Stimulated activated CD4-positive, alpha-beta T cell treated with anti-CD3 and anti-CD28 coated beads, Interleukin-12 subunit alpha, Interleukin-12 subunit beta, amount 100 ng/mL, for 48 hours (primary cell): ENCODE data around the gene RXRA.
A peak's percentile ranks its signal among the peaks of the same experiment; 100 is the strongest.

Experiments used
- DNase-seq, 3 donors: peaks; one replicate each; pipeline ENCODE4 v3.0.0-alpha.2; 2020; ENCODE audit warnings: low read depth in 2 of 3, low spot score in 1 of 3

Gene RXRA

DNA sequence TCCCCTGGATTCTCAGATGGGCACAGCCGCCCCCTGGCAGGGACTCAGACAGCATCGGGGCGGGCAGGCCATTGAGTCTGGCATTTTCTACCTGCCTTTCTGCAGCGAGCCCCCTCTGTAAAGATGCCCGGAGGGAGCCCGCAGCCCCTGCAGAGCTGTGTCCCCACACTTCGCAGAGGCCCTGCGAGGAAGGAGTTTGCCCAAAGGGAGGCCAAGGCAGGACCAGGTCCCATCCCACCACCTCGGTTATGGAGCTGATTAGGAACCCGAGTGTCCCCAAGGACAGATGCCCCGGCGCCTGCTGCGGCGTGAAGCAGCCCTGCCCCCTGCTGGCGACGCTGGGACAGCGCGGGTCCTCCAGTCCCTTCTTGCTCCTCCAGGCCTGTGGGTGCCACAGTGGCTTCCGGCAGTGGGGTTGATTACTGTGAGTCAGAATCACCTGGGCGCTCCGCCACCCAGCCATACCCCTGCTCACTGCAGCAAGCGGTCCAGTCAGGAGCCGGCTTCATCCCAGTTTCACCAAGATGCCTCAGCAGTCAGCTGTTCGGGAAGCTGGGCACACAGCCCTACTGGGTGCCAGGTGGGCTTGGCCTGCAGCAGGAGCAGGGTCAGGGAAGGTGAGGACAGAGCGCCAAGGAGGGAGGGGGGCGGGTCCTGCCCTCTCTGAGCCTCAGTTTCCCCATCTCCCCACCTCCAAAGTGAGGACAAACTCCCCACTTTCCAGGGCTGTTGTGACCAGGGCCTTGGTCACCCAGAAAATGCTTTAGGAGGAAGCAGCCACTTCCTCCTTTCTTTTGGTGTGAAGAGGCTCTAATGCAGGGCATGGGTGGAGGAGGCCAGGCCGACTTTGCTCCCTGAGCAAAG is 117.2 kb downstream of the RXRA start:
- DNase-seq, result peak; percentile 80 to 84 (median 81)

DNA sequence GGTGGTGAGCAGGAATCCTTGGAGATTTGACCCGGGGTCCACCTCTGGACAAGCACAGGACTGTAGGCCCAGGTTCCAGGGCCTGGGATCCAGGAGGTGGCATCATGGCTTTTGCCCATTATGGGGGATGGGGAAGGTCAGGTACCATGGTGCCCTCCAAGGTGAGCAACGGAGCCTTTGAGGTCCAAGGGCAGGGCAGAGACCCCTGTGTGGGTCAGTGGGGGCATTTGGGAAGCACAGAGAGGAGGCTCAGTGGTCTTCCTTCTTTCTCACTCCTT is 117.7 kb downstream of the RXRA start:
- no peak for DNase-seq

DNA sequence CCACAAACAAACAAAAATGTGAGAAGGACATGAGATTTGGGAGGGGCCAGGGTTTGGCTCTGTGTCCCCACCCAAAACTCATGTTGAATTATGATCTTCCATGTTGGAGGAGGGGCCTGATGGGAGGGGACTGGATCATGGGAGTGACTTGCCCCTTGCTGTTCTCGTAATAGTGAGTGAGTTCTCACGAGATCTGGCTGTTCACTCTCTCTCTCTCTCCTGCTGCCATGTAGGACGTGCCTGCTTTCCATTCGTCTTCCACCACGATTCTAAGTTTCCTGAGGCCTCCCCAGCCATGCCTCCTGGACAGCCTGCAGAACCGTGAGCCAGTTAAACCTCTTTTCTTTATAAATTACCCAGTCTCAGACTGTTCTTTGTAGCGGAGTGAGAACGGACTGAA is 118.7 kb downstream of the RXRA start:
- no peak for DNase-seq

DNA sequence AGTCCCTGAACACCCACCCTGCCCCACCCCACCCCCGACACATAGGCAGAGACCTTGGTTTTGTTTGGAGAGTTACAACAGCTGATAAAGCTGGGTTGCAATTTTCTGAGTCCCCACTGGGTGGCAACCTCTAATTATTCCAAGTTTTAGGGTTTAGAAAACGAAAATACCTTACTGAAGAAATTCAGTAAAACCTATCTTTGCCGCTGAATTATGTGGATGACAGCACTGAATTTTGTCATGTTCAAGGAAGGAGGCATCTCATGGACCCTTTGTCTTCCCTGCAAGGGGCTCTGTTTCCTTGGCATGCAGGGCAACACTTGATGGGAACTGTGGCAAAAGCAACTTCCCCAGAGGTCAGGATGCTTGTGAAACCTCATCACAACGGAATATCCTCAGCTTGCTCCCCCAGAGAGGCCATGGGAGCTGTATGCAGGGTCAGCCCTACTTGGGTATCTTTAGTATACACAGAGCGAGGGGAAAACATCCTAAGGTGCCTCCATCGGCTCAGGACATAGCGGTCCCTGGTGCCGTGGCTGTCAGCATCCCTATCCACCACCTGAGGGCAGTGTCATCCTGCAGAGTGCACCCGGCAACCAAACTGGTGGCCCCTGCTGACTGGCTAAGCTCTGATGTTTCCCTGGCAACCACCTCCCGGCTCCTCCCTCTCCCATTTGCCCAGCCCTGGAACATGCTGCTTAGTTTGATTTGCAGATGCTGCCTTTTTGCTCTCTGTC is 123.1 kb downstream of the RXRA start:
- DNase-seq, result peak; percentile 69 to 75 (median 75)

DNA sequence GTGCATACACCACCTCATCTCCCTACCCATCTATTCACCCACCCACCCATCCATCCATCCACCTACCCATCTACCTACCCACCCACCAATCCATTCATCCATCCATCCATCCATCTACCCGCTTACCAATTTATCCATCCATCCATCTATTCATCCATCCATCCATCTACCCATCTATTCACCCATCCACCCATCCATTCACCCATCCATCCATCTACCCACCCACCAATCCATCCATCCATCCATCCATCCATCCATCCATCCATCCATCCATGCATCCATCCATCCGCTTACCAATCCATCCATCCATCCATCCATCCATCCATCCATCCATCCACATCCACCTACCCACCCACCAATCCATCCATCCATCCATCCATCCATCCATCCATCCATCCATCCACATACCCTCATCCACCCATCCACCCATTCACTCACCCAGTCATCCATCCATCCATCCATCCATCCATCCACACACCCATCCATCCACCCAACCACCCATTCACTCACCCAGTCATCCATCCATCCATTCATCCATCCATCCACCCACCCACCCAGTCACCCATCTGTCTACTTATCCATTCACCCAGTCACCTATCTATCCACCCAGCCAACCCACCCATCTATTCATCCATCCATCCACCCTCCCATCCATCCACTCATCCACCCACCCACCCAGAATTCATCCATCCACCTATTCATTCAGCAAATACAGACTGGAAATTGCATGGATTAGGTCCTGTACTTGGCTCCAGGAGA is 125.6 kb downstream of the RXRA start:
- no peak for DNase-seq

DNA sequence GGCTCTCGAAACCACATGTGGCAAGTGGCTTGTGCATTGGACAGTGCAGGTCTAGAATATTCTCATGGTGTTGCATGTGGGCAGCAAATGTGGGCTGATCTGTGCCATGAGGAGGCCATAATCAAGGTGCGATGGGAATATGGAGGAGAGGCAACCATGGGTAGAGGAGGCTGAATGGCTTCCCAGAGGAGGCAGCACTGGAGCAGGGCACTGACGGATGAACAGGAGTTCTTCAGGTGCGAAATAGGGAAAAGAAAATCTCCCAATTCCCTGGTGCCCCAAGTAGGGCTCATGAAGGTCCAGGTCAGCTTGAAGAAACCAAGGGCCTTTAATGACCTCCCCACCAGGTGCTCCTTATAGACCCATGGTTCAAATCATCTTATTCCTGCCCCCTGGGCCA is 126.5 kb downstream of the RXRA start:
- DNase-seq, result no peak

DNA sequence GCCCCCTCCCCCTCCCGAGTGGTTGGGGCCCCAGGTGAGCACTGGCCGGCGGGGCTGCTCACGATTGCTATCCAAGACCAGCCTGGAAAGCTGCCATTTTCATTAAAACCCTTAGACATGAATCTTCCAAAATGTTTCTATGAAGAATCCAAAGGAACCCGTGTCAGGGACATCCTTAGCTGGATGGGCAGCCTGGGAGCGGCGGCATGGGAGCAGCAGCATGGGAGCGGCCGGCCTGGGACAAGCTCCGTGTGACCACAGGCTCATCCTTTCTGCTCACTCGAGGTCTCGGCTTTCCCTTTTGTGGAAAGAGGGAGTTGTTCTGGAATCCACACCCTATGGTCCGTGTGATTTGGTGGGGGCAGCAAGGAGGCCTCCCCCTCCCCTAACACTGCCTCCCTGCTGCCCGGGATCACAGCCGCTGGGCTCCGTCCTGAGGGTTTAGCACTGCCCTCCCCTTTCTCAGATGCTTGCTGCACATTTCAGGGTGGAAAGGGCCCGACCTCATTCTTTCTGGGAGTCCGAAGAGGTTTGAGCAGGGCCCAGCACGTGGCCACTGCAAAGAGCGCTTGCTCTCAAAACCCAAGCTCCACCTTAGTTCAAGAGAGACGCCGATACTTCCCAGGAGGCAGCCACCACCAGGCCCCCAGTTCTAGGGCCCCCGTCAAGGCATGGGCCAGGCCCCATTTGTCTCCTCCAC is 127.7 kb downstream of the RXRA start:
- DNase-seq, result no peak

DNA sequence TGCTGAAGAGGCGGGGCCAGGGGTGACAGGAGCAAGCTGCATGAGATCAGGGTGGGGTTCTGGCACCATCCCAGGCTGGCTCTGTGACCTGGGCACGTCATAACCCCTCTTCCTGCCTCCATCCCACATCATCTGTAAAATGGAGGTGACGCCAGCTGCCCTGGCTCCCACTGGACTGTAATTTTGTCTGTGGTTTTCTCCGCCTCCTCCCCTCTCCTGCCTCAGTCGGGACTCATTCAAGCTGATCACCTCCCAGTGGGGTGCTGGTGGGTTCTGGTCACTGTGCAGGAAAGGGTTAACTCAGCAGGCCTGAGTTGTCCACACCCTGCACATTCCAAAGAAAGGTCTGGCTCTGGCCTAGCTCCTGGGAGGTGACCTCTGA is 128.2 kb downstream of the RXRA start:
- DNase-seq, result no peak

DNA sequence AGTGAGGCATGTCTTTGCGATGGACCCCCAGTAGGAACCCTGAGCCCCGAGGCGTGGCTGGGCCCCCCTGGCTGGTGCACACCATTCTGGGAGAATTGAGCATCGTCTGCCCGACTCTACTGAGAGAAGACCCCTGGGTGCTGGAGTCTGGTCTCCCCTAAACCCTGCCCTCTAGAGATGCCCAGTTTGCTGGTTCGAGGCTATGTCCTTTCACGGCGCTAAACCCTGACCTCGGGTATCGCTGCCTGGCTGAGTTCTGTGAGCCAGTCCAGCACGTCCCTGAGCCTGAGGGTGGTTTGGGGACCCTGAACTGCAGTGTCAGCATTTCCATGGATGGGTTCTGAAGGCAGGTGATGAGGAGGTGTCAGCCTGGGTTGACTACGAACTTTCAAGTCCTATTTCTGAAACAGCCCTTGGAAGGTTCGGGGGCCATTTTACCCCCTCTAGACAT is 128.8 kb downstream of the RXRA start:
- DNase-seq, result no peak

DNA sequence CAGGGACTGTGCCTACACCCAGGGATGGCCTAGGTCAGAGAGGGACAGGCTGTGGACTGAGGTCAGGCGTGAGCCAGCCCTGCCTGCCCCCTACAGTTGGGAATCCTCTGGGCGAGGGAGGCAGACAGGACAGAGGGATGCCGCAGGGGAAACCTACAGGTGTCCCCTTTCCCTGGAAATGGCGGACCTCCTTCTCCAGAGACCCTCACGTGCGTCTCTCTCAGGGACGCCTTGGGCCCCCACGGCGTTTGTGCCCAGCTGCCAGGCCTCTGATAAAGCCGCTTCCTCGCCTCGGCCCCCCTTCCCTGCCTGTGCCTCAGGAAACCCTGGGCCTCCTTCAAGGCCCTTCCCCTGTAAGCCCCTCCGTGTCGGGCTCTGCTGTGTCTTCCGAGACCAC is 129.3 kb downstream of the RXRA start:
- DNase-seq, result no peak

DNA sequence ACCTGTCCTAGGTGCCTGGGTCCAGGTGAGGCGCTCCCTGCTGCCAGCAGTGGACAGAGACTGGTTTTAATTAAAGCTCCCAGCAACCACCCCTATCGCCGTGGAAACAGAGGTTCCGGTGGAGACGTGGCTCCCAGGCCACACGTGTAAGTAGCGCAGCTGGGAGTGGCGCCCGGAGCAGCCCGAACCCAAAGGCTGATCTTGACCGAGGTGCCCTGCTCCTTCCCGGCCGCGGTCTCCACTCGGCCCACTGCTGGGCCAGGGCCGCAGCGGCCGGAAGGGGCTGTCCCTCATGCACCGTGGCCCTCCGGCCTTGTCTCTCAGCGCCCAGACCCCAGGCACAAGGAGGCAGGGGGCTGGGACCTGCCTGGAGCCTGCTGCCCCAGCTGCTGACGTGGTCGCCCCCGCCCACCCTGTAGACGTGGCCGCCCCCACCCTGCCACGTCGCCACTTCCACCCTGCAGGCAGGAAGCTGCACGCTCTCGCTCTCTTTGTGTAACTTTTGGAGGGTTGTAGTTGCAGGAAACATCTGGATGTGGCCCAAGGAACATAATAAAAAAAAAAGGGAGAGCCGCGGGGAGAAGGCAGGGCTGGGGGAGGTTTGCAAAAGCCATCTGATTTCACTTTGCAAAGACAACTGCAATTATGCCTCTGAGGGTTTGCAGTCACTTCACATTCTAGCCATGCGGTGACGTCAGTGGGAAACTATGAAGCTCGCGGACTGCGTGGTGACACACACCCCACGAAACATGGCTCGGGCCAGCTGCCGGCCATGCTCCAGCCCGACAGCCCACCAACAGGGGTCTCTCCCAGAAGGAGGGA is 129.9 kb downstream of the RXRA start:
- peak; percentile 37 to 51 (median 44) for DNase-seq

DNA sequence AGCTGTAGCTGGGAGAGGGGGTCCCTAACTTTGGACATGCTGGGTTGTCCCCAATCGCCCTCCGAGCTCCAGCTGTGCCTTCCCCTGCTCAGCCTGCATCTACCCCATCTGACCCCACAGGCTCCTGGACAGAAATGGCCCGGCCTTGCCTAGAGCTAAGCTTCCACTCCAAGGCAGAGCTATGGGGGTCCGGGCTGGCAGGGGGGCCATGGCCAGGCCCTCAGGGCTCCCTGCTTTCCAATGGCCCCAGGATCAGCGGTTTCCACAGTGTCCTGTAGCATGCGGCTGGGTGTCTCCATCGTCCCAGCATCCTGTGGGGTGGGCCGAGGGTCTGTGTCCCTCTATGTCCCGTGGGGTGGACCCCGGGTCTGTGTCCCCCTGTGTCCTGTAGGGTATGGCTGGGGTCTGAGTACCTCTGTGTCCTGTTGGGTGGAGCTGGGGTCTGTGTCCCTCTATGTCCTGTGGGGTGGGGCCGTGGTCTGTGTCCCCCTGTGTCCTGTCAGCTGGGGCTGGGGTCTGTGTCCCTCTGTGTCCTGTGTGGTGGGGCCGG is 130.6 kb downstream of the RXRA start:
- DNase-seq, result no peak

DNA sequence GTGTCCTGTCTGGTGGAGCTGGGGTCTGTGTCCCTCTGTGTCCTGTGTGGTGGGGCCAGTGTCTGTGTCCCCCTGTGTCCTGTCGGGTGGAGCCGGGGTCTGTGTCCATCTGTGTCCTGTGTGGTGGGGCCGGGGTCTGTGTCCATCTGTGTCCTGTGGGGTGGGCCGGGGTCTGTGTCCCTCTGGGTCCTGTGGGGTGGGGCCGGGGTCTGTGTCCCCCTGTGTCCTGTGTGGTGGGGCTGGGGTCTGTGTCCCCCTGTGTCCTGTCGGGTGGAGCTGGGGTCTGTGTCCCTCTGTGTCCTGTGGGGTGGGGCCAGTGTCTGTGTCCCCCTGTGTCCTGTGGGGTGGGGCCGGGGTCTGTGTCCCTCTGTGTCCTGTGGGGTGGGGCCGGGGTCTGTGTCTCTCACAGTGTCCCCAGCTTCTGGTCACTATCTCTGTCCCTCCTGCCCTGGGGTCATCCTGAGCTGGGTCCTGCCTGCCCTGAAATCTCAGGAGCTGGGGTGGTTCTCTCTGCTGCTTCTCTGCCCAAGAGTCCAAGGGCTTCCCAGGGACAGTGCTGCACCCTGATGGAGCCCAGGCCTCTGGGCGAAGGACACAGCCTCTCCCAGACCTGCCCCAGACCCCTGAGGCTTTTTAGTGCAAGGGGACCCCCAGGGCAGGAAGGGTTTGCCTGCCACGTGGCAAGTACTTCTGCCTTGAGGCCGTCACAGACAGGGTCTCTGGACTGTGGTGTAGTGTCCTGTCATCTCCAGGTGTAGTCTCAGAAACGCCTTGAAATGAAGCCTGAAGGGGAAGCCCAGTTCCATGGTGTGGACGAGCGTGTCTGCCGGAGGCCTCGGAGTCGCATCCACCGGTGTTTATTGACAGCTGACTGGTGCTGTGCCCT is 131.3 kb downstream of the RXRA start:
- DNase-seq, result no peak

DNA sequence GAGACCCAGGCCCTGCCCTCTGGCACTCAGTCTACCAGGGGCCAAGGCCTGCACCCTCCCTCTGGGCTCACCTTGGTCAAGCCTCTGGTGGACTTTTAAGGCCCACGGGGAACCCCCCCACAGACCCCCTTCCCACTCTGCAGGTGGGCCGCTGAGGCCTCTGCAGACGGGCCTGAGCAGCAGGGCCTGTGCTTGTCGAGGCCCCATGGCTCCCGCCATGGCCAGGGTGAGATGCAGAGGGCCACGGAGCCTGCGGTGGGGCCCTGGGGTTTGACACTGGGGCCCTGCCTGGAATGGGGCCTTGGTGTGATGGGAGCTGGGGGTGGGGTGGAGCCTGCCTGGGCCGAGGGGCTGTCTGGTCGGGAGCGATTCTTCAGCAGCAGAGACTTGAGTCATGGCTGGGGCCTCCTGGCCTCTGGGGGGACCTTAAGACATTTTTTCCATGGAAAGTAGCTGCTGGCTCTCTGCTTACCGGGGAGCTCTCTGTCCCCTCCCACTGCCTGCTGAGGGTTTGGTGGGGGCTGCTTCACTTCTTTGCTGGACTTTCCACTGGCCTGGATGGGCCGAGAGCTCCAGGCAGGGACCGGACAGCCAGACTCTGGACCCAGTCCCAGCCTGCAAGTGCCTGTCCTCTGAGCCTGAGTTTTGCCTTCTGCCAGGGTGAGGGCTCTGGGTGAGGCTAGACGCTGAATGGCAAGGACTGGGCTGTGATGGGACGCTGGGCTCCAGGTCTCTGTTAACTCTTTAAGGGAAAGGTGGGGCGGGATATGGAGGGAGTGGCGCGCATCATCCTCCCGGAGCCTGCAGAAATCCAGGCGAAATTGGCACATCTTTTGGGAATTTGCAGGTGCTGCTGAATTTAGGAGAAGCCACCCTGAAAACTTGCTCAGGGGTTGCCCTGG is 132.2 kb downstream of the RXRA start:
- no peak for DNase-seq

DNA sequence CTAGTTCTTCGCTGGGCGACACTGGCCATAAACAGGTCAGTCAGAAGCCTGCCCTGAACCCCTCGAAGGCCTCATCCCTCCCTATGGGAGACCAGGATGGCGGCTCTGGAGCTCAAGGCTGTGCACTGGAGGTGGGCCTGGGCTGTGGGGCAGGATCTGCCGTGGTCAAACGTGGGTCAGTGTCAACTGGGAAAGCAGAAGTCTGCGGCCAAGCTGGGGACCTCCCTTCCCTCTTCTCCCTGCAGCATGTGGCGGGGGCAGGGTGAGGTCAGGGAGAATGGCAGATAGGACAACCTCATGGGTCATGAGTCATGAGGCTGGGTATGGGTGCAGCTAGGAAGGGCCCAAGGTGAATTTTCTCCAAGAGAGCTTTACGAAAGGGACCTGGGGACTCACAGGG is 132.9 kb downstream of the RXRA start:
- no peak for DNase-seq

DNA sequence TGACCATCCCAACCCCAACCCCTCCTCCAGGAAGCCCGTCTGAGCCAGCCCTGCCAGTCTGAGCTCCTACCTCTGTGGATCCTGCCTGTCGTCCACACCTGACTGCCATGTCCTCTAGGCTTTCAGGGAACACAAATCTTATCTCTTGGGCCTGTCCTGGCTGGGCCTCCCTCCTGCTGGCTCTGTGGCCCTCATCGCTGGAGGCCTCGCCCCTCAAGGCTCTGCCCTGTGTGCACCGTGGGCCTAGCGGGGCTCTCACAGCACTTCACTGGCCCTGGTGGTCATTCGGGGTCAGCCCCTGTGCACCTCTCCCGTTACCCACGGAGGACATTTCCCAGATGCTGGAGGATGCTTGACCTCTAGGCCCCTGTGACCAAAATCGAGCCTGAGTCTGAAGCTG is 133.3 kb downstream of the RXRA start:
- no peak for DNase-seq

DNA sequence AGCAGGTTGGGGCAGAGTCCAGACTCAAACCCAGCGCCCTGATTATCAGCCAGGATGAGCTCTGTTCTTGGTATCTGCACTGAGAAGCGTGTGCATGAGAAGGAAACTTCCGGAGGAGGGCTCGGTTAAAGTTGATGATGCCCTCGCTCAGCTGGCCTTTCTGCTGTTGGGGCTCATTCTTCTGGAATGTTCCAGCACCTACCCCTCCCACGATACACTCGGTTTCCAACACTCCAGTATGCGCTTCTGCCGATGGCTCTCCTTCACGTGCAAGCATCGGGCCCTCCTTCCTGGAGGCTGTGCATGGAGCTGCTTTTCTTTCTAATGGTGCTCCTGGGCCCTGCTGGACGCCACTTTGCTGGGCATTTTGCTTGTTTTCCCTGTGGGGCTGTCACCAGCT is 134.0 kb downstream of the RXRA start:
- DNase-seq, result no peak

DNA sequence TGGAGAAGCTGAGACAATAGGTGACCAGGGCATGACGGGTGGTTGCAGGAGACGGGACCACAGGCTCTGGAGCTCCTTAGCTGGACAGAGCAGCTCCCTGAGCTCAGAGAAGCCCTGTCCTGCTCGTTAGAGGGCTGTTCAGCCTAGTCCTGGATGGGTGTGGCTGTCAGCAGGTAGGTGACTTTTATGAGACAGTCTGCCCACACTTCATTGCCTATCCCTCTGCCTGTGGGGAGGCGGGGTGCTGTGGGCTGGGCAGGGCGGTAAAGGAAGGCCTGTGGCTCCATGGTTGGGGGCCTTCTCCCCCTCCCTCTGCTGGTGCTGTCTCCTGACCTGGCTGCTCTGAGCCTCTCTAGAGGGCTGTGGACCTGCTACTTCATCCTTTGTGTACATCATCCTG is 134.6 kb downstream of the RXRA start:
- no peak for DNase-seq
